Right lobe of liver (tissue), 6 donors: ENCODE data around the gene SPATA9. TPM values are rescaled to one million over a fixed set of nuclear protein-coding genes. Genes with fewer than 3 reads are reported as not detected.
"Not testable (repeated sequence)": the region's sequence is repeated elsewhere in the genome, so short reads cannot be mapped to it uniquely, and the experiment has no call there.

Experiments
- ATAC-seq, 4 donors: fragments of 200-7000 bp; cut with Tn5 transposase; one replicate each; pipeline ENCODE4 v1.9.1; 2020; ENCODE audit warnings: mild to moderate bottlenecking in 4 of 4, moderate library complexity in 4 of 4
- DNase-seq, 3 donors: peaks; one replicate each; pipeline ENCODE4 v3.0.0-alpha.2; 2020
- H3K27ac ChIP-seq, 3 donors: fragments of 200-600 bp; one replicate each; pipeline ENCODE4 v1.8.0; 2022
- H3K27me3 ChIP-seq, 2 donors: fragments of 200-600 bp; one replicate each; pipeline ENCODE4 v1.8.0; 2022
- H3K36me3 ChIP-seq, 4 donors: fragments of 200-600 bp; sonication (generic) in 1 of 4; one replicate each; pipeline versions ENCODE4 v1.5.1 to v1.8.0; 2017 to 2022; ENCODE audit warnings: control low read depth in 1 of 4
- H3K4me1 ChIP-seq, 4 donors: fragments of 200-600 bp; sonication (generic) in 1 of 4; one replicate each; pipeline versions ENCODE4 v1.5.1 to v1.8.0; 2017 to 2022; ENCODE audit warnings: control low read depth in 1 of 4
- H3K4me3 ChIP-seq, 3 donors: fragments of 200-600 bp; one replicate each; pipeline ENCODE4 v1.8.0; 2022
- H3K9me3 ChIP-seq, 4 donors: fragments of 200-600 bp; sonication (generic) in 1 of 4; one replicate each; pipeline versions ENCODE4 v1.5.1 to v1.8.0; 2017 to 2022; ENCODE audit warnings: control low read depth in 1 of 4
- CTCF ChIP-seq, 4 donors: fragments of 200-600 bp in 3 of 4; fragments of 450-650 bp in 1 of 4; IDR thresholded peaks; one replicate each; pipeline versions ENCODE4 v1.5.1 to v1.8.0; 2016 to 2022; ENCODE audit warnings: antibody characterized with exemption in 4 of 4, mild to moderate bottlenecking in 2 of 4
- POLR2A ChIP-seq: fragments of 450-650 bp; IDR thresholded peaks from one replicate; pipeline ENCODE4 v1.6.1; 2017; ENCODE audit warnings: antibody characterized with exemption, mild to moderate bottlenecking
- WGBS: methylation state at CpG from one replicate; pipeline ENCODE4 v1.1.6; 2018; ENCODE audit warnings: low coverage, low lambda C conversion rate; ENCODE audit not compliant: insufficient coverage; ENCODE audit errors: missing lambda C conversion rate; 5-methylcytosine and 5-hydroxymethylcytosine counted together
- intact Hi-C, 2 donors: fragments of 100-400 bp; cut with DNase I; formaldehyde crosslinking; loops; one replicate each; pipeline versions ENCODE4 v1.11.2 to v1.14.1; 2022
- total RNA-seq, 6 experiments: library from RNA; depleted of rRNA in 2 of 6; stranded (reverse); fragments of >200 nt in 2 of 6; fragmentation: NEBNext Ultra II Directional in 3 of 6; extraction: Animal tissue kit (Norgen Biotek cat#: 25700) in 3 of 6; gene quantifications; one replicate each; pipeline versions ENCODE4 v1.1.0 to v1.2.4, GENCODE V29; 2016 to 2023
- donor health status: DM: no; HTN: yes; CAD: no.
- donor health status: DM: no; HTN: no; CAD: no.
- donor health status: DM: no; HTN: no; CAD: no.
- donor health status: DM: no; HTN: yes; CAD: no.
- donor health status: DM: no; HTN: yes; CAD: no.

Gene SPATA9
- total RNA-seq, 6 experiments from 2014 or later = 0.35 to 0.55 (median 0.38) TPM; not detected in 2

- DNase-seq = peak in 2 of 3 donors; percentile 70
- TF ChIP-seq POLR2A (no peak), CTCF (IDR thresholded peaks at IDR 0.05) (no peak)
- peak; percentile 21 to 72 (median 52) for ATAC-seq
These were observed 27.3 kb upstream of the SPATA9 start for GRCh38 chr5:95709967-95710650.

DNA sequence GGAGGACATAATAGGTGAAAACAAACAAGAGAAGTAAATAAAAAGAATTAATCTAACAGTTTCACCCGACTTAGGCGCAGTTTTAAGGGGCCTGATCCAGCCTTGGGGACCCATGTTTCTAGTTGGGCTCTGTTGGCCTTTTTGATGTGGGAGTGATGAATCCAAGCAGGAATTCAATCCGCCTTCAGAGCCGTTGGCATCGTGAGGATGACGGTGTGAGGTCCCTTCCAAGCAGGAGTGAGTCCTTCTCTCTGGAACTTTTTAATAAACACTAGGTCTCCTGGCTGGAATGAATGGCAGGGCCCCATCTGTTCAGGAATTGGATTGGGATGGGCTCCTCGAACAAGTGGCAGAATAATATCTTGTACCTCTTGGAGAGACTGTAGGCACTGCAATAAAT lies 26.1 kb upstream of the SPATA9 start:
- H3K27me3 ChIP-seq = no peaks in the 10 kb centered on the region
- H3K4me1 ChIP-seq = peaks cover 0 to 5% (median 0%) of the 10 kb centered on the region in 4 donors
- no peak for DNase-seq
- no peaks in the 10 kb centered on the region for H3K9me3 ChIP-seq
- no peak overlapping the region for H3K4me3 ChIP-seq
- H3K36me3 ChIP-seq = no peaks in the 10 kb centered on the region
- intact Hi-C loops = no loop called here
- H3K27ac ChIP-seq = no peak overlapping the region
- ATAC-seq = no peak
- TF ChIP-seq POLR2A (no peak), CTCF (IDR thresholded peaks at IDR 0.05) (no peak)
- 85% methylated on average over 7 of the region's 7 CpGs for WGBS

More at GRCh38 chr5:95709967-95710650, 27.3 kb upstream of the SPATA9 start:
- Histone ChIP-seq H3K9me3 (no peaks in the 10 kb centered on the region), H3K27me3 (no peaks in the 10 kb centered on the region), H3K27ac (no peak overlapping the region), H3K4me1 (peaks cover 0 to 5% (median 0%) of the 10 kb centered on the region in 4 donors), H3K4me3 (no peak overlapping the region), H3K36me3 (no peaks in the 10 kb centered on the region)
- 58% methylated on average over 5 of the region's 15 CpGs for WGBS
- intact Hi-C loops = no loop called here

DNA sequence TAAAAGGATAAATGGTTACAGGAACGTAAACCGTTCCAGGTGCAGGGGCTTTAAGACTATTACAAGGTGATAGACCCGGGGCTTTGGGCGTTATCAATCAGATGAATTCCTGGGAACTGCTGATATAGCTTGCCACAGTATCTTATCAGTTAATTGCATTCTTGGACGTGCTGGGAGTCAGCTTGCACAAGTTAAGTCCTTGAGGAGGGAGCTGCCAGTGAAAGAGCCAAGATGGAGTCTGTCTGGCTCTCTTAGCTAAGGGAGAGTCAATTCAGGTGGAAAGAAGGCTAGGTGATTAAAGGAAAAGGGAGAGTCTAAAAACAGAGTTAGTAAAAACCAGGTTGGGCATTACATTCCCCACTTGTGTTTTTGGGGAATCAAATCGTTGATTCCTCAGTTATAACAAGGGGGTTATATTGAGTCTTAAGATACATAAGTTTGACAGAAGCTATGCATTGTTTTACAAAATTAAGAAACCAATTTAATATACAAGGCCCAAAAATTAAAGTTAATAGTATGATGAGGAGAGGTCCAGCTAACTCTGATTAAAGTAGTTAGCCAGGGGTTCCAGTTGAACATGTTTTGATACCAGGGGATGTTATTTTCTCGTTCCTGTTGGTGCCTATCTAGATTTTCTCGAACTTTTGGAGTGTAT lies 24.9 kb upstream of the SPATA9 start:
- H3K4me3 ChIP-seq, H3K9me3 ChIP-seq, H3K36me3 ChIP-seq, DNase-seq, intact Hi-C loops, ATAC-seq, H3K4me1 ChIP-seq, H3K27ac ChIP-seq, H3K27me3 ChIP-seq: not testable (repeated sequence)
- WGBS = 83% methylated on average over 5 of the region's 8 CpGs

DNA sequence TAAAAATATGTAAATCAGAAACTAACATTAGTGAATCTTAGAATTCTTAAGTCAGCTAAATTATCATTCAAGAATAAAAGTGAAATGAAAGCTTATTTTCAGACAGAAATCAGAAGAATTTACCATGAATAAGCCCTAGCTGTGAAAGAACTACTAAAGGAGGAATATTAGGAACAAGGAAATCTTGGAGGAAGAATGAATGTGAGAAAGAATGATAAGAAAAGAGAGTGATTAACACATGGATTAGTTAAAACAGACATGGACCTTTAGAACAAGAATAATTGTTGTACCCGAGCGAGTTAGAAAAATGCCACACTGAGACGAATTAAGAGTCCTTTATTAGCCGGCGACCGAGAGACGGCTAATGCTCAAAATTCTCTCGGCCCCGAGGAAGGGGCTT lies 24.3 kb upstream of the SPATA9 start:
- Histone ChIP-seq H3K4me3 (no peak overlapping the region), H3K27ac (no peak overlapping the region), H3K27me3 (no peaks in the 10 kb centered on the region), H3K9me3 (no peaks in the 10 kb centered on the region), H3K36me3 (no peaks in the 10 kb centered on the region), H3K4me1 (peaks cover 0 to 5% (median 0%) of the 10 kb centered on the region in 4 donors)
- DNase-seq = no peak
- intact Hi-C loops = no loop called here
- no peak for TF ChIP-seq POLR2A
- no peak for TF ChIP-seq CTCF (IDR thresholded peaks at IDR 0.05)
- 88% methylated on average over 5 of the region's 9 CpGs for WGBS
- no peak for ATAC-seq

- H3K36me3 ChIP-seq, H3K27me3 ChIP-seq, H3K27ac ChIP-seq, intact Hi-C loops, H3K9me3 ChIP-seq, DNase-seq, H3K4me1 ChIP-seq, H3K4me3 ChIP-seq, ATAC-seq: not testable (repeated sequence)
- 92% methylated on average over 2 of the region's 5 CpGs for WGBS
These were observed 23.4 kb upstream of the SPATA9 start for GRCh38 chr5:95706196-95706595.
